ENCODE measurements around the gene IGF2BP2. TPM values are rescaled to one million over a fixed set of nuclear protein-coding genes. Genes with fewer than 3 reads are reported as not detected.
A peak's percentile ranks its signal among the peaks of the same experiment; 100 is the strongest.

IGF2BP2 gene
- total and polyA plus RNA-seq, 9 of the 15 experiments (the other 6 are each of a cell fraction or from before 2014, with no cell fraction given): 3.2 to 59.6 (median 30.5) TPM

GRCh38 chr3:185824051-185825005 is 514 bp downstream of the IGF2BP2 start (continued):
- TF ChIP-seq ZBTB40 (IDR thresholded peaks at IDR 0.05) (no peak), ZBTB40 (CRISPR knock-in tag; IDR thresholded peaks at IDR 0.05) (no peak), CXXC5 (CRISPR knock-in tag; IDR thresholded peaks at IDR 0.05) (no peak; the same call in none of the 2 replicates), ZNF124 (CRISPR knock-in tag; IDR thresholded peaks at IDR 0.05) (no peak), ZFP30 (CRISPR knock-in tag; IDR thresholded peaks at IDR 0.05; ENCODE audit: borderline replicate concordance) (no peak), PPARD (CRISPR knock-in tag; IDR thresholded peaks at IDR 0.05) (no peak), ZBTB26 (CRISPR knock-in tag; IDR thresholded peaks at IDR 0.05) (no peak), SIN3B (IDR thresholded peaks at IDR 0.05; ENCODE audit: low read depth) (0 out of 2 replicates have a peak, but pooled peaks have one; percentile 44), E2F3 (CRISPR knock-in tag; IDR thresholded peaks at IDR 0.05) (no peak)
